Natural killer cell (primary cell): ENCODE measurements around the gene SKAP2. TPM values are rescaled to one million over a fixed set of nuclear protein-coding genes. Genes with fewer than 3 reads are reported as not detected.

Experiments used
- ATAC-seq, 3 donors: fragments of 150-1000 bp in 2 of 3; fragments of 200-7000 bp in 1 of 3; cut with Tn5 transposase; 1 replicate in 1 of 3; 2 replicates in 2 of 3; pipeline ENCODE4 v1.10.0; 2021; ENCODE audit warnings: mild to moderate bottlenecking in 2 of 3, moderate library complexity in 2 of 3
- DNase-seq, 2 donors: peaks; one replicate each; pipeline versions ENCODE4 v3.0.0 to v3.0.0-alpha.2; 2013 to 2021; ENCODE audit warnings: mixed read lengths in 1 of 2
- H3K27ac ChIP-seq: one replicate; pipeline ENCODE4 v1.5.1; 2013; ENCODE audit warnings: mild to moderate bottlenecking, low read length
- H3K27me3 ChIP-seq: one replicate; pipeline ENCODE4 v1.6.1; 2013; ENCODE audit warnings: low read length; ENCODE audit not compliant: control insufficient read depth, insufficient read depth
- H3K36me3 ChIP-seq: one replicate; pipeline ENCODE4 v1.6.1; 2013; ENCODE audit warnings: low read length; ENCODE audit not compliant: control insufficient read depth, insufficient read depth
- H3K4me1 ChIP-seq: one replicate; pipeline ENCODE4 v1.6.1; 2013; ENCODE audit warnings: low read length; ENCODE audit not compliant: control insufficient read depth, insufficient read depth
- H3K4me3 ChIP-seq: one replicate; pipeline ENCODE4 v1.5.1; 2013; ENCODE audit warnings: low read length
- H3K9me3 ChIP-seq: one replicate; pipeline ENCODE4 v1.6.1; 2013; ENCODE audit warnings: low read length; ENCODE audit not compliant: control insufficient read depth, insufficient read depth
- H3K27ac Mint-ChIP-seq, 2 donors: one replicate each; pipeline ENCODE4 v1.8.0; 2022; ENCODE audit warnings: mild to moderate bottlenecking in 2 of 2, mixed read lengths in 2 of 2, moderate library complexity in 1 of 2
- H3K27me3 Mint-ChIP-seq, 2 donors: one replicate each; pipeline ENCODE4 v1.8.0; 2022; ENCODE audit warnings: low read depth in 2 of 2, mixed read lengths in 2 of 2
- H3K36me3 Mint-ChIP-seq: one replicate; pipeline ENCODE4 v1.8.0; 2022; ENCODE audit warnings: mixed read lengths
- H3K4me1 Mint-ChIP-seq, 2 donors: one replicate each; pipeline ENCODE4 v1.8.0; 2022; ENCODE audit warnings: mixed read lengths in 2 of 2
- H3K4me3 Mint-ChIP-seq: one replicate; pipeline ENCODE4 v1.8.0; 2022; ENCODE audit warnings: mild to moderate bottlenecking, moderate library complexity, mixed read lengths
- H3K9me3 Mint-ChIP-seq, 2 donors: one replicate each; pipeline ENCODE4 v1.8.0; 2022; ENCODE audit warnings: mixed read lengths in 2 of 2
- WGBS: methylation state at CpG from one replicate; pipeline ENCODE4 v1.1.7; 2013; ENCODE audit warnings: missing lambda C conversion rate; ENCODE audit not compliant: insufficient coverage; 5-methylcytosine and 5-hydroxymethylcytosine counted together
- intact Hi-C: fragments of 100-400 bp; cut with micrococcal nuclease; formaldehyde crosslinking; loops from one replicate; pipeline ENCODE4 v1.14.2; 2022
- total RNA-seq, 4 donors: library from RNA; stranded (reverse); fragments of 120-200 nt in 1 of 4; gene quantifications; one replicate each; pipeline versions ENCODE4 v1.2.3 to v1.2.4, GENCODE V29; 2013 to 2022
- TF ChIP-seq, protein P1 (sequence below): fragments of 200-600 bp; IDR thresholded peaks from one replicate; pipeline ENCODE4 v1.8.0; 2022; ENCODE audit warnings: antibody characterized with exemption

SKAP2 gene
- total RNA-seq, 3 donors from 2014 or later (not counting 1 experiment from before 2014, with no cell fraction given) = 26.8 to 42.4 (median 35.1) TPM

DNA sequence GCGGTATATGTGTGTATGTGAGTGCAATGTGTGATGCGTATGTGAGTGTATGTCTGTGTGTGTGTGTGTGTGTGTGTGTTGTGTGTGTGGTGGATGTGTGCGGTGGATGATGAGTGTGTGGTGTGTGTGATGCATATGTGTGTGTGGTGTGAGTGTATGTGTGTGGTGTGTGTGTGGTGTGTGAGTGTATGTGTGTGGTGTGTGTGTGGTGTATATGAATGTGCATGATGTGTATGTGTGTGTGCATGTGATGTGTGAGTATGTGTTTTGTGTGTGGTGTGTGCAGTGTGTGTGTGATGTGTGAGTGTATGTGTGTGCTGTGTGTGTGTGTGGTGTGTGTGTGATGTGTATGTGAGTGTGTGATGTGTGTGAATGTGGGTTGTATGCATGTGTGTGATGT is 222.0 kb downstream of the SKAP2 start:
- intact Hi-C loops = no loop called here
- no peaks in the 10 kb centered on the region for H3K27me3 Mint-ChIP-seq
- no peaks in the 10 kb centered on the region for H3K4me1 Mint-ChIP-seq
- no peak overlapping the region for H3K4me3 ChIP-seq
- H3K36me3 Mint-ChIP-seq = no peaks in the 10 kb centered on the region
- no peak for DNase-seq
- H3K9me3 ChIP-seq = no peaks in the 10 kb centered on the region
- TF ChIP-seq, protein P1, sequence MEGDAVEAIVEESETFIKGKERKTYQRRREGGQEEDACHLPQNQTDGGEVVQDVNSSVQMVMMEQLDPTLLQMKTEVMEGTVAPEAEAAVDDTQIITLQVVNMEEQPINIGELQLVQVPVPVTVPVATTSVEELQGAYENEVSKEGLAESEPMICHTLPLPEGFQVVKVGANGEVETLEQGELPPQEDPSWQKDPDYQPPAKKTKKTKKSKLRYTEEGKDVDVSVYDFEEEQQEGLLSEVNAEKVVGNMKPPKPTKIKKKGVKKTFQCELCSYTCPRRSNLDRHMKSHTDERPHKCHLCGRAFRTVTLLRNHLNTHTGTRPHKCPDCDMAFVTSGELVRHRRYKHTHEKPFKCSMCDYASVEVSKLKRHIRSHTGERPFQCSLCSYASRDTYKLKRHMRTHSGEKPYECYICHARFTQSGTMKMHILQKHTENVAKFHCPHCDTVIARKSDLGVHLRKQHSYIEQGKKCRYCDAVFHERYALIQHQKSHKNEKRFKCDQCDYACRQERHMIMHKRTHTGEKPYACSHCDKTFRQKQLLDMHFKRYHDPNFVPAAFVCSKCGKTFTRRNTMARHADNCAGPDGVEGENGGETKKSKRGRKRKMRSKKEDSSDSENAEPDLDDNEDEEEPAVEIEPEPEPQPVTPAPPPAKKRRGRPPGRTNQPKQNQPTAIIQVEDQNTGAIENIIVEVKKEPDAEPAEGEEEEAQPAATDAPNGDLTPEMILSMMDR = no peak
- no peak overlapping the region for H3K4me3 Mint-ChIP-seq
- no peak overlapping the region for H3K27ac Mint-ChIP-seq
- H3K36me3 ChIP-seq = no peaks in the 10 kb centered on the region
- ATAC-seq = peak in 1 of 3 donors; percentile 43
- no peaks in the 10 kb centered on the region for H3K4me1 ChIP-seq
- H3K27me3 ChIP-seq = no peaks in the 10 kb centered on the region
- 98% methylated on average over 3 of the region's 3 CpGs for WGBS
- H3K27ac ChIP-seq = no peak overlapping the region
- no peaks in the 10 kb centered on the region for H3K9me3 Mint-ChIP-seq

DNA sequence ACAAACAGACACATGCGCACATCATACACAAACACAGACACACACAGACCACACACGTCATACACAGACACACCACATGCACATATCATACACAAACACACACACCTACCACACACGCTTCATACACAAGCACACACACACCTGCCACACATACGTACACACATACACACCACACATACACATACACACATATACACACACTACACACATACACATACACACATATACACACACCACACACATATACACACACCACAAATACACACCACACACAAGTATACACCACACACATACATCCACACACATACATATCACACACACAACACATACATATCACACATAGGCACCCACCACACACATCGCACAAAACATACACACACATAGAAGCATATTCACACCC is 224.7 kb downstream of the SKAP2 start:
- H3K27ac Mint-ChIP-seq = no peak overlapping the region
- Histone ChIP-seq H3K9me3 (no peaks in the 10 kb centered on the region), H3K4me1 (no peaks in the 10 kb centered on the region), H3K36me3 (no peaks in the 10 kb centered on the region), H3K27me3 (no peaks in the 10 kb centered on the region), H3K27ac (no peak overlapping the region), H3K4me3 (no peak overlapping the region)
- TF ChIP-seq, protein P1 = no peak
- H3K4me3 Mint-ChIP-seq = no peak overlapping the region
- WGBS = 94% methylated on average over 5 of the region's 5 CpGs
- H3K9me3 Mint-ChIP-seq = no peaks in the 10 kb centered on the region
- no peaks in the 10 kb centered on the region for H3K27me3 Mint-ChIP-seq
- no peak for DNase-seq
- intact Hi-C loops = no loop called here
- peak in 1 of 3 donors; percentile 11 for ATAC-seq
- no peaks in the 10 kb centered on the region for H3K4me1 Mint-ChIP-seq
- no peaks in the 10 kb centered on the region for H3K36me3 Mint-ChIP-seq

- Mint-ChIP-seq H3K36me3 (no peaks in the 10 kb centered on the region), H3K9me3 (no peaks in the 10 kb centered on the region), H3K27me3 (no peaks in the 10 kb centered on the region), H3K27ac (no peak overlapping the region), H3K4me1 (no peaks in the 10 kb centered on the region), H3K4me3 (no peak overlapping the region)
- ATAC-seq (no peak), DNase-seq (no peak)
- intact Hi-C loops = no loop called here
- no peaks in the 10 kb centered on the region for H3K9me3 ChIP-seq
- H3K4me3 ChIP-seq = no peak overlapping the region
- no peaks in the 10 kb centered on the region for H3K27me3 ChIP-seq
- TF ChIP-seq, protein P1 = no peak
- no peaks in the 10 kb centered on the region for H3K36me3 ChIP-seq
- H3K27ac ChIP-seq = no peak overlapping the region
- WGBS = 89% methylated on average over 4 of the region's 4 CpGs
- no peaks in the 10 kb centered on the region for H3K4me1 ChIP-seq
These were observed 225.3 kb downstream of the SKAP2 start for GRCh38 chr7:26639111-26639510.

GRCh38 chr7:26638140-26638539 is 226.2 kb downstream of the SKAP2 start:
- Mint-ChIP-seq H3K27me3 (no peaks in the 10 kb centered on the region), H3K4me1 (peaks cover 5 to 9% of the 10 kb centered on the region in 2 donors), H3K27ac (no peak overlapping the region), H3K36me3 (no peaks in the 10 kb centered on the region), H3K9me3 (no peaks in the 10 kb centered on the region), H3K4me3 (no peak overlapping the region)
- Histone ChIP-seq H3K36me3 (no peaks in the 10 kb centered on the region), H3K4me1 (no peaks in the 10 kb centered on the region), H3K4me3 (no peak overlapping the region), H3K27me3 (no peaks in the 10 kb centered on the region), H3K27ac (no peak overlapping the region), H3K9me3 (no peaks in the 10 kb centered on the region)
- DNase-seq (no peak), ATAC-seq (no peak)
- WGBS = 88% methylated on average over 12 of the region's 14 CpGs
- intact Hi-C loops = no loop called here
- TF ChIP-seq, protein P1 = no peak
